ENCODE measurements around the gene RFTN1.

GRCh38 chr3:16320711-16321110 is 192.8 kb downstream of the RFTN1 start:
- no peak for TF ChIP-seq CTCF (IDR thresholded peaks at IDR 0.05)
- TF ChIP-seq POLR2A (IDR thresholded peaks at IDR 0.05) = no peak

All from uterus (tissue), 2 donors.